HG02763 (cell line): ENCODE measurements around the gene ANGPT4.
"Not testable (repeated sequence)": the region's sequence is repeated elsewhere in the genome, so short reads cannot be mapped to it uniquely, and the experiment has no call there.

Experiments used
- ATAC-seq: cut with Tn5 transposase; IDR thresholded peaks from one replicate; pipeline ENCODE4 v1.9.1; 2021; ENCODE audit warnings: mild to moderate bottlenecking, moderate library complexity; ENCODE audit not compliant: unreplicated experiment

The ANGPT4 gene

GRCh38 chr20:878511-879307 lies 37.4 kb downstream of the ANGPT4 start:
- ATAC-seq = no peak

GRCh38 chr20:877814-878213 lies 38.3 kb downstream of the ANGPT4 start:
- no peak for ATAC-seq

- no peak for ATAC-seq
These were observed 41.0 kb downstream of the ANGPT4 start for GRCh38 chr20:875115-875514.

GRCh38 chr20:873875-874607 lies 42.1 kb downstream of the ANGPT4 start:
- ATAC-seq = no peak

GRCh38 chr20:872855-873520 lies 43.1 kb downstream of the ANGPT4 start:
- no peak for ATAC-seq

- ATAC-seq = no peak
These were observed 44.2 kb downstream of the ANGPT4 start for GRCh38 chr20:871948-872347.

- ATAC-seq = no peak
These were observed 44.7 kb downstream of the ANGPT4 start for GRCh38 chr20:871436-871835.

- no peak for ATAC-seq
These were observed 45.4 kb downstream of the ANGPT4 start for GRCh38 chr20:870758-871157.

GRCh38 chr20:869606-870005 lies 46.5 kb downstream of the ANGPT4 start:
- no peak for ATAC-seq

- ATAC-seq = no peak
These were observed 47.9 kb downstream of the ANGPT4 start for GRCh38 chr20:868279-868678.

- no peak for ATAC-seq
These were observed 50.7 kb downstream of the ANGPT4 start for GRCh38 chr20:865440-865839.

GRCh38 chr20:860891-861290 lies 55.2 kb downstream of the ANGPT4 start:
- no peak for ATAC-seq

GRCh38 chr20:859751-860231 lies 56.3 kb downstream of the ANGPT4 start:
- ATAC-seq = no peak

- no peak for ATAC-seq
These were observed 58.1 kb downstream of the ANGPT4 start for GRCh38 chr20:858011-858410.

- ATAC-seq = no peak
These were observed 59.8 kb downstream of the ANGPT4 start for GRCh38 chr20:856361-856775.

GRCh38 chr20:855466-856360 lies 60.4 kb downstream of the ANGPT4 start:
- ATAC-seq = no peak

GRCh38 chr20:854601-855000 lies 61.5 kb downstream of the ANGPT4 start:
- no peak for ATAC-seq

GRCh38 chr20:853406-853996 lies 62.6 kb downstream of the ANGPT4 start:
- ATAC-seq = no peak

- not testable (repeated sequence) for ATAC-seq
These were observed 67.4 kb downstream of the ANGPT4 start for GRCh38 chr20:848731-849130.

GRCh38 chr20:848193-848592 lies 67.9 kb downstream of the ANGPT4 start:
- no peak for ATAC-seq
